HUES48 (cell line): ENCODE data around the gene FBXW5.

Experiments
- H3K27ac ChIP-seq: one replicate; pipeline ENCODE4 v1.7.0; 2013; ENCODE audit warnings: low read depth, low read length, inconsistent platforms
- H3K27me3 ChIP-seq: 2 replicates; pipeline ENCODE4 v1.6.1; 2013; ENCODE audit warnings: mild to moderate bottlenecking, low read length; ENCODE audit not compliant: control insufficient read depth, insufficient read depth
- H3K36me3 ChIP-seq: 2 replicates; pipeline ENCODE4 v1.6.1; 2013; ENCODE audit warnings: low read length; ENCODE audit not compliant: control insufficient read depth, insufficient read depth
- H3K4me1 ChIP-seq: 2 replicates; pipeline ENCODE4 v1.6.1; 2013; ENCODE audit warnings: mild to moderate bottlenecking, low read length; ENCODE audit not compliant: control insufficient read depth, insufficient read depth
- H3K4me3 ChIP-seq: 2 replicates; pipeline ENCODE4 v1.5.1; 2013; ENCODE audit warnings: mild to moderate bottlenecking, low read depth, low read length
- H3K9ac ChIP-seq: 2 replicates; pipeline ENCODE4 v1.6.1; 2013; ENCODE audit warnings: mild to moderate bottlenecking, low read depth, low read length, moderate library complexity
- H3K9me3 ChIP-seq: 2 replicates; pipeline ENCODE4 v1.6.1; 2013; ENCODE audit warnings: low read length; ENCODE audit not compliant: control insufficient read depth, insufficient read depth

The FBXW5 gene

DNA sequence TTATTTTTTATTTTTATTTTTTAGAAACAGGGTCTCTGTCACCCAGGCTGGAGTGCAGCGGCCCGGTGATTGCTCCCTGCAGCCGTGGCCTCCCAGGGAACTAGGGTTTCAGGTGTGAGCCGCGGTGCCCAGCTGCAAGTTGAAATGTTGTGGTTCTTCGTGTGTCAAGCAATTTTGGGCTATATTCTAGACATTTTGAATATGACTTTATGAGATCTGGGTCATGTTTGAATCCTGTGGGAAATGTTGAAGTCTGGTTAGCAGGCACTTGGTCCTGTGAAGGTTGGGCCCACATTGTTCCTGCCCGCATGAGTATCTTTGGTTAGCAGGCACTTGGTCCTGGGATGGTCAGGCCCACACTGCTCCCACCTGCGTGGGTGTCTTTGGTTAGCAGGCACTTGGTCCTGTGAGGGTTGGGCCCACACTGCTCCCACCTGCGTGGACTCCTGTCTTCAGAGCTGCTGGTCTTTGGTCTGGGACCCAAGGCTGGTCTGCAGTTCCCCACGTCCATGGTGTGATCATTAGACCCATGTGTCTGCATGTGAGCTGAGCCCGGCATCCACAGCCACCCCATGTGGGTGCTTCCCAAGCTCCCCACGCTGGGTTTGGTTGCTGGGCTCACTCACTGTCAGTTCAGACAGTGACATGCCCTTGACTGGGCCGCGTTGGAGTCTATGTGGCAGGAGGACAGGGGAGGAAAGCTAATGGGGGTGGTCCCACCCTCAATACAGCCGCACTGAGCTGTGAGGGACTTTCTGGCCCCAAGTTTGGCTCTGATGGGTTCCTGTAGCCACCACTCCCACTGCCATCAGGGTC, 7.1 kb downstream of the FBXW5 start:
- Histone ChIP-seq H3K4me3 (no peak overlapping the region), H3K27me3 (no peaks in the 10 kb centered on the region), H3K36me3 (peaks cover 35% of the 10 kb centered on the region), H3K4me1 (peaks cover 5% of the 10 kb centered on the region; the same call in 1 of the 2 replicates), H3K27ac (no peak overlapping the region), H3K9me3 (no peaks in the 10 kb centered on the region), H3K9ac (no peak overlapping the region)

- peaks cover 29% of the 10 kb centered on the region for H3K36me3 ChIP-seq
Observed at GRCh38 chr9:136936645-136937170, 7.8 kb downstream of the FBXW5 start.

GRCh38 chr9:136935651-136936050, 8.9 kb downstream of the FBXW5 start:
- no peak overlapping the region for H3K4me3 ChIP-seq
- H3K9me3 ChIP-seq: no peaks in the 10 kb centered on the region
- no peaks in the 10 kb centered on the region for H3K27me3 ChIP-seq
- no peak overlapping the region for H3K9ac ChIP-seq
- H3K4me1 ChIP-seq: peaks cover 5% of the 10 kb centered on the region; the same call in 1 of the 2 replicates
- H3K27ac ChIP-seq: no peak overlapping the region
- peaks cover 18% of the 10 kb centered on the region for H3K36me3 ChIP-seq

More at GRCh38 chr9:136936645-136937170, 7.8 kb downstream of the FBXW5 start:
- peaks cover 5% of the 10 kb centered on the region; the same call in 1 of the 2 replicates for H3K4me1 ChIP-seq
- H3K9me3 ChIP-seq: no peaks in the 10 kb centered on the region
- H3K27me3 ChIP-seq: no peaks in the 10 kb centered on the region
- no peak overlapping the region for H3K9ac ChIP-seq
- H3K4me3 ChIP-seq: no peak overlapping the region
- H3K27ac ChIP-seq: no peak overlapping the region

DNA sequence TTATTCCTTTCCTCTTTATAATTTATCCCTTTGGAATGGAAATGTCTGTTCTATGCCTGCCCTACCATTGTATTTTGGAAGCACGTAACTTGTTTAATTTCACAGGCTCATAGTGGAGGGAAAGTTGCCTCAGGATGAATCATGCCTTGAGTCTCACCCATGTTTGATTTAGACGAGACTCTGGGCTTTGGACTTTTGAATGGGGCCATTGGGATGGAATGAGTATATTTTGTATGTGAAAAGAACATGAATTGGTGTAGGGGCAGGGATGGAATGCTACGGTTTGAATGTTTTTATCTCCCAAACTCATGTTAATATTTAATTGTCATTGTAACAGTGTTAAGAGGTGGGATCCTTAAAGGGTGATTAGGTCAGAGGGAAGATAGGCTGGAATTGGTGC, 10.3 kb downstream of the FBXW5 start:
- Histone ChIP-seq H3K4me3 (no peak overlapping the region), H3K36me3 (peaks cover 8% of the 10 kb centered on the region; the same call in 1 of the 2 replicates), H3K9me3 (no peaks in the 10 kb centered on the region), H3K27ac (no peak overlapping the region), H3K27me3 (no peaks in the 10 kb centered on the region), H3K9ac (no peak overlapping the region), H3K4me1 (peaks cover 5% of the 10 kb centered on the region; the same call in 1 of the 2 replicates)

DNA sequence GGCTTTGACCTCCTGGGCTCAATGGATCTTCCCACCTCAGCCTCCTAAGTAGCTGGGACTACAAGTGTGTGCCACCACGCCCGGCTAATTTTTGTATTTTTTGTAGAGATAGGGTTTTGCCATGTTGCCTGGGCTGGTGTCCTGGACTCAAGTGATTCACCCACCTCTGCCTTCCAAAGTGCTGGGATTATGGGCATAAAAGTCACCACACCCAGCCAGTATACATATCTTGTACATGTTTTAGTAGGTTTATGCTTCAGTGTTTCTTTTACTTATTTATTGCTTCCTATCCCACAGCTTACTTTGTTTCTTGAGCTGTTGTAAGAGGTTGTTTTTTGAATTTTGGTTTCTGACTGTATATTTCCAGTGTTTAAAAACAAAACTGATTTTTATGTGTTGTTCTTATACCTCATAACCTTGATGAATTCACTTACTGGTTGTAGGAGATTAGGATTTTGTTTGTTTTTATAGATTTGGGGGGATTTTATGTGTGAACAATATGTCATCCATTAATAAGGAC, 12.9 kb downstream of the FBXW5 start:
- Histone ChIP-seq H3K9ac (no peak overlapping the region), H3K4me3 (no peak overlapping the region), H3K4me1 (peaks cover 5% of the 10 kb centered on the region; the same call in 1 of the 2 replicates), H3K27ac (no peak overlapping the region), H3K27me3 (no peaks in the 10 kb centered on the region), H3K9me3 (no peaks in the 10 kb centered on the region), H3K36me3 (peaks cover 29% of the 10 kb centered on the region)

DNA sequence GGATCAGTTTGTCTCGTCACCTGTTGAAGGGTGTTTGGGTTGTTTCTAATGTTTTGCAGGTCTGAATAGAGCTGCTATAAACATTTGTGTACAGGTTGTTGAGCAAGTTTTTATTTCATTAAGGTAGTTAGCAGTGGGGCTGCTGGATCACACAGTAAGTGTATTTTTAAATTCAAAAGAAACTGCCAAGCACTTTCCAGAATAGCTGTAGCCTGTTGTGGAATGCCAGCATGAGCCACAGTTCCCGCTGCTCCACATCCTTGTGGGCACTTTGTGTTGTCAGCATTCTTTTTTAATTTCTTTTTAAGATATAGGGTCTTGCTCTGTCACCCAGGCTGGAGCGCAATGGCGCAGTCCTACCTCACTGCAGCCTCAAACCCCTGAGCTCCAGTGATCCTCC, 14.5 kb downstream of the FBXW5 start:
- Histone ChIP-seq H3K4me1 (peaks cover 5% of the 10 kb centered on the region; the same call in 1 of the 2 replicates), H3K27me3 (no peaks in the 10 kb centered on the region), H3K27ac (no peak overlapping the region), H3K9me3 (no peaks in the 10 kb centered on the region), H3K4me3 (no peak overlapping the region), H3K36me3 (peaks cover 44% of the 10 kb centered on the region), H3K9ac (no peak overlapping the region)

- Histone ChIP-seq H3K9me3 (no peaks in the 10 kb centered on the region), H3K27ac (no peak overlapping the region), H3K36me3 (peaks cover 55% of the 10 kb centered on the region), H3K9ac (no peak overlapping the region), H3K27me3 (no peaks in the 10 kb centered on the region), H3K4me1 (peaks cover under 1% of the 10 kb centered on the region; the same call in 1 of the 2 replicates), H3K4me3 (no peak overlapping the region)
Observed at GRCh38 chr9:136928591-136928990, 15.9 kb downstream of the FBXW5 start.

DNA sequence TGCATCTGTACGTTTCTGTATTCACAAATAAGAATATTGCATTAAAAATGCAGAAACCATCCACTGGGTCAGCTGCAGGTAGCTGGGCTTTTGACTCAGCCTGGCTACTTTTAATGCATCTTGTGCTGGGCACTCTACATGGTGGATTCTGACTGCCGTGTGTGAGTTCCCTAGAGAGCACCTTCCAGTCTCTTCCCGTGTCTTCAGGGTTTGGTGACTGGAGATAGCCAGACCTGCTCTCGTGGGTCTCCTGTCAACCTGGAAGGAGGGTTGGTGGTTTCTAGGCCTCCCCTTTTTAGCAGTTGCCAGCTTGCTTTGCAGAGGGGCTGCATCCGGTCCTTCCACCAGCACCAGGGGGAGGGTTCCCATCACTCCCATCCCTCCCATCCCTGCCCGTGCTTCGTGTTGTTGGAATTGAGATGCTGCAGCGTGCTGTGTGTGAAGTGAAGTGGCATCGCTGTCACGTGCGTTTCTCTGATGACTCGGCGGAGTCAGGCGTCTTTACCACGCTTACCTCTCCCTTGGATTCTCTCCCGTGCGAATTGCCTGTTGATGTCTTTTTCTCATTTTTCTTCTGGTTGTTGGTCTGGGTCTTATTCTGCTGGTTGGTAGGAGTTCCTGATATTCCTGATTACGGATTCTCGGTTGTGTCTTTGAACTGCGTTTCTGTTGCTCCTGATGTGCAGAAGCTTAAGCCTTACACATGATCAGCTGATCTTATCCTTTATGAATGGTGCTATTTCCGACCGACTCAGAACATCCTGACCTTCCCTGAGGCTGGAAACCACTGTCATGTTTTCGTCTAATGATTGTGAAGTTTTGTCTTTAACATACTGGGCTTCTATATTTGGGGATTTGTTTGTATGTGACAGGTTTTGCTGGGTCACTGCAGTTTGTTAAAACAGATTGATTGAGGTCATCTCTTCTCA, 16.9 kb downstream of the FBXW5 start:
- Histone ChIP-seq H3K9ac (no peak overlapping the region), H3K4me1 (no peaks in the 10 kb centered on the region), H3K4me3 (no peak overlapping the region), H3K27me3 (no peaks in the 10 kb centered on the region), H3K36me3 (peaks cover 58% of the 10 kb centered on the region), H3K27ac (no peak overlapping the region), H3K9me3 (no peaks in the 10 kb centered on the region)

DNA sequence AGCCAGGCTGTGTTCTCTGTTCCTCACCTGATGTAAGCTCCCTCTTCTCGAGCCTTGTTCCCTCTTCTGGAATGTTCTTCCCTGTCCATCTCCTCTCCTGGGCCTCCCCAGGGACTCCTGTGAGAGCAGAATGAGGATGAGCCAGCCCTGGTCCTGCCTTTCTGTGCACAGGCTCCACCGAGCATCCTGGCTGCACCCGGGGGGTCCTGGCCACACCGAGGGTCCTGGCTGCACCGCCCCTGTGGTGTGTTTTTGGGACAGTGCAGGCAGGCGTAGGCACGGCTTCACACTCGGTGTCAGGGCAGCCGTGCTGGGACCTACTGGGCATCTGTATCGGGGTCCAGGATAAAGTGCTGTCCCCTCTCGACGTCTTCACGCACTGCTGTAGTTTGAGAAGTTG, 17.8 kb downstream of the FBXW5 start:
- Histone ChIP-seq H3K9me3 (no peaks in the 10 kb centered on the region), H3K27me3 (no peaks in the 10 kb centered on the region), H3K36me3 (peaks cover 64% of the 10 kb centered on the region), H3K27ac (no peak overlapping the region), H3K9ac (no peak overlapping the region), H3K4me3 (no peak overlapping the region), H3K4me1 (no peaks in the 10 kb centered on the region)

- Histone ChIP-seq H3K4me1 (no peaks in the 10 kb centered on the region), H3K9ac (no peak overlapping the region), H3K27me3 (no peaks in the 10 kb centered on the region), H3K36me3 (peaks cover 68% of the 10 kb centered on the region), H3K9me3 (no peaks in the 10 kb centered on the region), H3K27ac (no peak overlapping the region), H3K4me3 (no peak overlapping the region)
Observed at GRCh38 chr9:136926154-136926704, 18.3 kb downstream of the FBXW5 start.
